Hematopoietic multipotent progenitor cell (in vitro differentiated cells): ENCODE data around the gene COPA. TPM values are rescaled to one million over a fixed set of nuclear protein-coding genes. Genes with fewer than 3 reads are reported as not detected.

Experiments
- DNase-seq, 3 donors: peaks; one replicate each; pipeline ENCODE4 v3.0.0-alpha.2; 2011 to 2015; ENCODE audit warnings: low read depth in 2 of 3, low spot score in 2 of 3
- total RNA-seq: library from RNA; depleted of rRNA; stranded (reverse); fragments of >200 nt; gene quantifications from one replicate; pipeline ENCODE4 v1.2.3, GENCODE V29; 2012

Gene COPA
- total RNA-seq, 1 donor, result 93.2 TPM

- no peak for DNase-seq
Measured at GRCh38 chr1:160363951-160364735, 21.1 kb upstream of the COPA start.

GRCh38 chr1:160363010-160363409, 20.0 kb upstream of the COPA start:
- DNase-seq, result no peak

GRCh38 chr1:160362168-160362957, 19.3 kb upstream of the COPA start:
- DNase-seq, result no peak

GRCh38 chr1:160361814-160362167, 18.7 kb upstream of the COPA start:
- DNase-seq, result no peak

- DNase-seq, result no peak
Measured at GRCh38 chr1:160361199-160361598, 18.1 kb upstream of the COPA start.

GRCh38 chr1:160360227-160360695, 17.2 kb upstream of the COPA start:
- DNase-seq, result no peak

GRCh38 chr1:160359559-160360226, 16.6 kb upstream of the COPA start:
- no peak for DNase-seq

GRCh38 chr1:160358073-160358472, 15.0 kb upstream of the COPA start:
- no peak for DNase-seq

- no peak for DNase-seq
Measured at GRCh38 chr1:160357286-160358002, 14.4 kb upstream of the COPA start.

GRCh38 chr1:160354388-160354985, 11.4 kb upstream of the COPA start:
- peak in 2 of 3 donors; percentile 36 to 57 for DNase-seq

GRCh38 chr1:160353223-160353622, 10.2 kb upstream of the COPA start:
- no peak for DNase-seq

GRCh38 chr1:160352555-160352954, 9.5 kb upstream of the COPA start:
- DNase-seq, result no peak

GRCh38 chr1:160351629-160352028, 8.6 kb upstream of the COPA start:
- DNase-seq, result no peak

- peak in 2 of 3 donors; percentile 31 to 56 for DNase-seq
Measured at GRCh38 chr1:160346958-160347357, 3.9 kb upstream of the COPA start.

GRCh38 chr1:160346463-160346862, 3.4 kb upstream of the COPA start:
- no peak for DNase-seq

GRCh38 chr1:160344936-160345335, 1.9 kb upstream of the COPA start:
- DNase-seq, result no peak

GRCh38 chr1:160344241-160344640, 1.2 kb upstream of the COPA start:
- no peak for DNase-seq

- DNase-seq, result peak in 2 of 3 donors; percentile 4 to 15
Measured at GRCh38 chr1:160342526-160342925, 524 bp downstream of the COPA start.

GRCh38 chr1:160340866-160341265, 2.2 kb downstream of the COPA start:
- no peak for DNase-seq

GRCh38 chr1:160340146-160340545, 2.9 kb downstream of the COPA start:
- no peak for DNase-seq
